Activated CD8-positive, alpha-beta T cell treated with anti-CD3 and anti-CD28 coated beads for 36 hours (primary cell): ENCODE results near the gene B3GAT1. TPM values are rescaled to one million over a fixed set of nuclear protein-coding genes. Genes with fewer than 3 reads are reported as not detected.

ENCODE experiments used
- ATAC-seq: fragments of 200-7000 bp; cut with Tn5 transposase; one replicate; pipeline ENCODE4 v1.10.0; 2021; ENCODE audit warnings: mild to moderate bottlenecking, moderate library complexity
- CTCF ChIA-PET: fragments of 350-600 bp; sonication (Branson Sonifier 250); formaldehyde crosslinking; loops from one replicate; lab custom pipeline; 2021; ENCODE audit warnings: antibody characterized with exemption; lab: Charles Lee
- POLR2A ChIA-PET: fragments of 350-600 bp; sonication (Branson Sonifier 250); formaldehyde crosslinking; loops from one replicate; lab custom pipeline; 2021; ENCODE audit warnings: antibody characterized with exemption; lab: Charles Lee
- DNase-seq: peaks from one replicate; pipeline ENCODE4 v3.0.0-alpha.2; 2020
- H3K27ac Mint-ChIP-seq: one replicate; pipeline ENCODE4 v1.8.0; 2021; ENCODE audit warnings: mild to moderate bottlenecking, mixed read lengths
- H3K27me3 Mint-ChIP-seq: one replicate; pipeline ENCODE4 v1.8.0; 2021; ENCODE audit warnings: mixed read lengths
- H3K36me3 Mint-ChIP-seq: one replicate; pipeline ENCODE4 v1.8.0; 2021; ENCODE audit warnings: low read depth, mixed read lengths
- H3K4me1 Mint-ChIP-seq: one replicate; pipeline ENCODE4 v1.8.0; 2021; ENCODE audit warnings: low read depth, mixed read lengths
- H3K4me3 Mint-ChIP-seq: one replicate; pipeline ENCODE4 v1.8.0; 2021; ENCODE audit warnings: mild to moderate bottlenecking, moderate library complexity, mixed read lengths
- H3K9me3 Mint-ChIP-seq: one replicate; pipeline ENCODE4 v1.8.0; 2021; ENCODE audit warnings: mixed read lengths
- CTCF ChIP-seq: fragments of 200-600 bp; IDR thresholded peaks from one replicate; pipeline ENCODE4 v1.8.0; 2022; ENCODE audit warnings: antibody characterized with exemption, mild to moderate bottlenecking
- intact Hi-C: fragments of 100-400 bp; cut with micrococcal nuclease; formaldehyde crosslinking; loops from one replicate; pipeline ENCODE4 v1.10.0; 2022
- total RNA-seq, 2 experiments: library from RNA; stranded (reverse); gene quantifications; one replicate each; pipeline ENCODE4 v1.2.3, GENCODE V29; 2021

Gene B3GAT1
- total RNA-seq, 2 experiments from 2014 or later = 0.07 TPM; not detected in 1

GRCh38 chr11:134380229-134380628 lies 31.8 kb downstream of the B3GAT1 start:
- ChIA-PET CTCF (no interaction called here), POLR2A (no interaction called here)
- intact Hi-C loops = no loop called here
- Mint-ChIP-seq H3K4me1 (no peaks in the 10 kb centered on the region), H3K27ac (no peak overlapping the region), H3K27me3 (peaks cover 6% of the 10 kb centered on the region), H3K9me3 (no peaks in the 10 kb centered on the region), H3K36me3 (no peaks in the 10 kb centered on the region), H3K4me3 (no peak overlapping the region)
- no peak for TF ChIP-seq CTCF
- DNase-seq = no peak
- ATAC-seq = no peak

- ChIA-PET POLR2A (interaction anchor here (0.6 kb wide), 1 partner anchor 55 kb away, joined by 3 read pairs; no protein-coding TSS in a partner anchor), CTCF (no interaction called here)
- Mint-ChIP-seq H3K4me1 (no peaks in the 10 kb centered on the region), H3K27ac (no peak overlapping the region), H3K9me3 (no peaks in the 10 kb centered on the region), H3K27me3 (no peaks in the 10 kb centered on the region), H3K4me3 (no peak overlapping the region), H3K36me3 (no peaks in the 10 kb centered on the region)
- DNase-seq = no peak
- TF ChIP-seq CTCF = no peak
- ATAC-seq = no peak
- intact Hi-C loops = no loop called here
Measured at GRCh38 chr11:134379241-134379640, 32.8 kb downstream of the B3GAT1 start.

- H3K4me1 Mint-ChIP-seq = no peaks in the 10 kb centered on the region
- ATAC-seq (no peak), DNase-seq (no peak)
- H3K9me3 Mint-ChIP-seq = no peaks in the 10 kb centered on the region
- H3K4me3 Mint-ChIP-seq = no peak overlapping the region
- no peaks in the 10 kb centered on the region for H3K36me3 Mint-ChIP-seq
- no peaks in the 10 kb centered on the region for H3K27me3 Mint-ChIP-seq
- ChIA-PET CTCF (no interaction called here), POLR2A (interaction anchor here (0.6 kb wide), 1 partner anchor 211 kb away, joined by 3 read pairs; no protein-coding TSS in a partner anchor)
- intact Hi-C loops = no loop called here
- TF ChIP-seq CTCF = no peak
- H3K27ac Mint-ChIP-seq = no peak overlapping the region
Measured at GRCh38 chr11:134377876-134378275, 34.2 kb downstream of the B3GAT1 start.

- CTCF ChIA-PET = no interaction called here
- no peak overlapping the region for H3K4me3 Mint-ChIP-seq
- intact Hi-C loops = no loop called here
- POLR2A ChIA-PET = no interaction called here
- ATAC-seq (no peak), DNase-seq (no peak)
- no peak overlapping the region for H3K27ac Mint-ChIP-seq
- TF ChIP-seq CTCF = no peak
- no peaks in the 10 kb centered on the region for H3K27me3 Mint-ChIP-seq
- no peaks in the 10 kb centered on the region for H3K9me3 Mint-ChIP-seq
- no peaks in the 10 kb centered on the region for H3K36me3 Mint-ChIP-seq
- no peaks in the 10 kb centered on the region for H3K4me1 Mint-ChIP-seq
Measured at GRCh38 chr11:134376150-134376921, 35.7 kb downstream of the B3GAT1 start.

GRCh38 chr11:134374891-134375550 lies 37.0 kb downstream of the B3GAT1 start:
- no peaks in the 10 kb centered on the region for H3K9me3 Mint-ChIP-seq
- DNase-seq (no peak), ATAC-seq (no peak)
- no peaks in the 10 kb centered on the region for H3K4me1 Mint-ChIP-seq
- ChIA-PET POLR2A (no interaction called here), CTCF (no interaction called here)
- no peak overlapping the region for H3K27ac Mint-ChIP-seq
- intact Hi-C loops = no loop called here
- H3K27me3 Mint-ChIP-seq = no peaks in the 10 kb centered on the region
- TF ChIP-seq CTCF = no peak
- no peaks in the 10 kb centered on the region for H3K36me3 Mint-ChIP-seq
- no peak overlapping the region for H3K4me3 Mint-ChIP-seq
